Neural progenitor cell (in vitro differentiated cells): ENCODE measurements around the gene H19. TPM values are rescaled to one million over a fixed set of nuclear protein-coding genes. Genes with fewer than 3 reads are reported as not detected.

Experiments used
- DNase-seq: peaks from one replicate; pipeline ENCODE4 v3.0.0-alpha.2; 2016; ENCODE audit warnings: low spot score
- H2AFZ ChIP-seq: fragments of 200-600 bp; sonication (generic); replicated peaks from 2 replicates; pipeline ENCODE4 v1.6.1; 2016; ENCODE audit warnings: antibody characterized with exemption
- H3F3A ChIP-seq: fragments of 200-600 bp; sonication (generic); 2 replicates; pipeline ENCODE4 v1.6.1; 2016; ENCODE audit warnings: antibody characterized with exemption, low read depth
- H3K27ac ChIP-seq: fragments of 200-600 bp; sonication (generic); 2 replicates; pipeline ENCODE4 v1.5.1; 2016; ENCODE audit warnings: mild to moderate bottlenecking
- H3K27me3 ChIP-seq: fragments of 200-600 bp; sonication (generic); 2 replicates; pipeline ENCODE4 v1.6.1; 2016; ENCODE audit warnings: mild to moderate bottlenecking, moderate library complexity
- H3K36me3 ChIP-seq: fragments of 200-600 bp; sonication (generic); 2 replicates; pipeline ENCODE4 v1.5.1; 2016
- H3K4me1 ChIP-seq: fragments of 200-600 bp; sonication (generic); 2 replicates; pipeline ENCODE4 v1.6.1; 2016; ENCODE audit warnings: mixed run types
- H3K4me2 ChIP-seq: fragments of 200-600 bp; sonication (generic); 2 replicates; pipeline ENCODE4 v1.6.1; 2016
- H3K4me3 ChIP-seq: fragments of 200-600 bp; sonication (generic); 2 replicates; pipeline ENCODE4 v1.5.1; 2016
- H3K79me2 ChIP-seq: fragments of 200-600 bp; sonication (generic); 2 replicates; pipeline ENCODE4 v1.6.1; 2016; ENCODE audit warnings: low read depth
- H3K9ac ChIP-seq: fragments of 200-600 bp; sonication (generic); 2 replicates; pipeline ENCODE4 v1.6.1; 2016
- H3K9me3 ChIP-seq: fragments of 200-600 bp; sonication (generic); 2 replicates; pipeline ENCODE4 v1.5.1; 2016; ENCODE audit warnings: low read depth
- H4K20me1 ChIP-seq: fragments of 200-600 bp; sonication (generic); 2 replicates; pipeline ENCODE4 v1.6.1; 2016; ENCODE audit warnings: low read depth
- H3K27ac Mint-ChIP-seq: 3 replicates; pipeline ENCODE4 v1.8.0; 2021; ENCODE audit warnings: mixed read lengths
- H3K27me3 Mint-ChIP-seq: 2 replicates; pipeline ENCODE4 v1.8.0; 2022; ENCODE audit warnings: low read depth, mild to moderate bottlenecking, inconsistent platforms, moderate library complexity, mixed read lengths; ENCODE audit not compliant: insufficient read depth
- H3K36me3 Mint-ChIP-seq: 3 replicates; pipeline ENCODE4 v1.8.0; 2021; ENCODE audit warnings: mixed read lengths
- H3K4me1 Mint-ChIP-seq: 3 replicates; pipeline ENCODE4 v1.8.0; 2021; ENCODE audit warnings: mixed read lengths
- H3K4me3 Mint-ChIP-seq: 3 replicates; pipeline ENCODE4 v1.8.0; 2021; ENCODE audit warnings: mild to moderate bottlenecking, moderate library complexity, mixed read lengths
- H3K9me3 Mint-ChIP-seq: 3 replicates; pipeline ENCODE4 v1.8.0; 2020; ENCODE audit warnings: mixed read lengths
- EZH2 ChIP-seq: fragments of 200-600 bp; sonication (generic); IDR thresholded peaks from 2 replicates; pipeline ENCODE4 v1.6.1; 2017; ENCODE audit warnings: antibody characterized with exemption, mild to moderate bottlenecking, moderate library complexity
- EZH2phosphoT487 ChIP-seq: fragments of 200-600 bp; sonication (generic); IDR thresholded peaks from 2 replicates; pipeline ENCODE4 v1.6.1; 2017; ENCODE audit warnings: antibody characterized with exemption
- total RNA-seq: library from RNA; depleted of rRNA; stranded (reverse); fragments of >200 nt; gene quantifications from 2 replicates; pipeline ENCODE4 v1.2.3, GENCODE V29; 2015; ENCODE audit warnings: low replicate concordance
- TF ChIP-seq, protein P1 (sequence below): fragments of 200-600 bp; sonication (generic); IDR thresholded peaks from 2 replicates; pipeline ENCODE4 v1.5.1; 2017; ENCODE audit warnings: antibody characterized with exemption, mild to moderate bottlenecking

H19 gene
- total RNA-seq, 1 donor from 2014 or later = not detected

DNA sequence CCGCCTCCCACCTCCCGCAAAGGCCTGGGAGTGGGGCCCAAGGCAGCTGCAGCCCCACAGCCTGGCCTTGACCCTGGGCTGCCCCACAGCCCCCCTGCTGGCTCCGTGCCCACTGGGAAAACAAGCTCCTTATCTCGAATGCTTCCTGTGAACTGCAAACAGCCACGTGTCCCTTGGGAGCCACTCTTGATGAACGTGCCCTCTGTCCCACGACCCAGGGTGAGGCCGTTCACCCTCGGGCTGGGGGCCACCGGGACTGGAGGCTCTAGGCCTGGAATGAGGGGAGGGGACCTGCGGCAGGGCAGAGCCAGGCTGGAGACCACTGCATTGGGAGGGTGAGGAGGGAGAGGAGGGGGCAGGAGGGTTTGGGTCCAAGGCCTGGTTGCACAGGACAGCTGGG, 9.5 kb downstream of the H19 start:
- Histone ChIP-seq H3K4me3 (no peak overlapping the region), H3K36me3 (no peaks in the 10 kb centered on the region), H3F3A (no peaks in the 10 kb centered on the region), H3K27me3 (no peaks in the 10 kb centered on the region), H3K79me2 (no peaks in the 10 kb centered on the region), H3K4me1 (no peaks in the 10 kb centered on the region), H3K27ac (no peak overlapping the region), H2AFZ (no peak overlapping the region), H3K9ac (no peak overlapping the region), H3K9me3 (no peaks in the 10 kb centered on the region), H3K4me2 (no peak overlapping the region), H4K20me1 (no peaks in the 10 kb centered on the region)
- no peak for DNase-seq
- no peaks in the 10 kb centered on the region for H3K4me1 Mint-ChIP-seq
- no peak overlapping the region for H3K4me3 Mint-ChIP-seq
- no peaks in the 10 kb centered on the region for H3K27me3 Mint-ChIP-seq
- TF ChIP-seq EZH2 (no peak), EZH2phosphoT487 (no peak)
- TF ChIP-seq, protein P1, sequence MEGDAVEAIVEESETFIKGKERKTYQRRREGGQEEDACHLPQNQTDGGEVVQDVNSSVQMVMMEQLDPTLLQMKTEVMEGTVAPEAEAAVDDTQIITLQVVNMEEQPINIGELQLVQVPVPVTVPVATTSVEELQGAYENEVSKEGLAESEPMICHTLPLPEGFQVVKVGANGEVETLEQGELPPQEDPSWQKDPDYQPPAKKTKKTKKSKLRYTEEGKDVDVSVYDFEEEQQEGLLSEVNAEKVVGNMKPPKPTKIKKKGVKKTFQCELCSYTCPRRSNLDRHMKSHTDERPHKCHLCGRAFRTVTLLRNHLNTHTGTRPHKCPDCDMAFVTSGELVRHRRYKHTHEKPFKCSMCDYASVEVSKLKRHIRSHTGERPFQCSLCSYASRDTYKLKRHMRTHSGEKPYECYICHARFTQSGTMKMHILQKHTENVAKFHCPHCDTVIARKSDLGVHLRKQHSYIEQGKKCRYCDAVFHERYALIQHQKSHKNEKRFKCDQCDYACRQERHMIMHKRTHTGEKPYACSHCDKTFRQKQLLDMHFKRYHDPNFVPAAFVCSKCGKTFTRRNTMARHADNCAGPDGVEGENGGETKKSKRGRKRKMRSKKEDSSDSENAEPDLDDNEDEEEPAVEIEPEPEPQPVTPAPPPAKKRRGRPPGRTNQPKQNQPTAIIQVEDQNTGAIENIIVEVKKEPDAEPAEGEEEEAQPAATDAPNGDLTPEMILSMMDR = no peak
- H3K27ac Mint-ChIP-seq = no peak overlapping the region
- no peaks in the 10 kb centered on the region for H3K36me3 Mint-ChIP-seq
- no peaks in the 10 kb centered on the region for H3K9me3 Mint-ChIP-seq

DNA sequence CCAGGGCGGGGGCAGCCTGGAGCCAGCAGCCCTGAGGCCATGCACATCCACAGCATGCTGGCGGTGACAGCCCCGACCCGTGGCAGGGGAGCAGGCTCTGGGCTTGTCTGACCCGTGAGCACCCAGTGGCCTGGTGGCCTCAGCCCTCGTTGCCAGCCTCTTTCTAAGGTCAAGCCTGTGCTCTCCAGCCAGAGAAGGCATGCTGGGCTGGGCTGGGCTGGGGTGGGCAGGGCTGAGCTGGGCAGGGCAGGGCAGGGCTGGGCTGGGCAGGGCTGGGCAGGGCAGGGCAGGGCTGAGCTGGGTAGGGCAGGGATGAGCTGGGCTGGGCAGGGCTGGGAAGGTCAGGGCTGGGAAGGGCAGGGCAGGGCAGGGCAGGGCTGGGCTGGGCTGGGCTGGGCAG, 10.6 kb downstream of the H19 start:
- Histone ChIP-seq H3K79me2 (no peaks in the 10 kb centered on the region), H3K4me1 (no peaks in the 10 kb centered on the region), H3K9ac (no peak overlapping the region), H2AFZ (no peak overlapping the region), H3F3A (no peaks in the 10 kb centered on the region), H4K20me1 (no peaks in the 10 kb centered on the region), H3K9me3 (no peaks in the 10 kb centered on the region), H3K27ac (no peak overlapping the region), H3K27me3 (no peaks in the 10 kb centered on the region), H3K4me3 (no peak overlapping the region), H3K4me2 (no peak overlapping the region), H3K36me3 (no peaks in the 10 kb centered on the region)
- no peaks in the 10 kb centered on the region for H3K4me1 Mint-ChIP-seq
- H3K4me3 Mint-ChIP-seq = no peak overlapping the region
- no peaks in the 10 kb centered on the region for H3K27me3 Mint-ChIP-seq
- H3K27ac Mint-ChIP-seq = no peak overlapping the region
- H3K36me3 Mint-ChIP-seq = no peaks in the 10 kb centered on the region
- DNase-seq = no peak
- TF ChIP-seq, protein P1 = no peak
- TF ChIP-seq EZH2 (no peak), EZH2phosphoT487 (no peak)
- no peaks in the 10 kb centered on the region for H3K9me3 Mint-ChIP-seq

DNA sequence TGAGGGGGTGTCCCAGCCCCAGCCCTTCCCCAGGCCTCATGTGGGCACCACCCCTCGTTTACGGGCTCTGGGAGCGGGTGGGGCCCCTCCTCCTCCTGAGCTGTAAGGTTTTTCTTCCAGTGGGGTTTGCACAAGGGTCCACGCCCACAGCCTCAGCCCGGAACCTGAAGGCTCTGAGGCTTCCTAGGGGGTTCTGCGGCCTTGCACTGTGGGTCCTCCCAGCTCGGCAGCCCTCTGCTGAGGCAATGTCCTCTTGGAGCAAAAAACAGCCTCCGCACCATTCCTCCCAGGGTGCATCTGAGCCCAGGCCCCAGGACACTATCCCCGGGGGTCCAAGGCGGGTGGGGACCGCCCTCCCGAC, 14.1 kb downstream of the H19 start:
- Histone ChIP-seq H4K20me1 (no peaks in the 10 kb centered on the region), H3K79me2 (no peaks in the 10 kb centered on the region), H3K27me3 (no peaks in the 10 kb centered on the region), H2AFZ (no peak overlapping the region), H3K9ac (no peak overlapping the region), H3K27ac (no peak overlapping the region), H3K9me3 (no peaks in the 10 kb centered on the region), H3K4me3 (no peak overlapping the region), H3K36me3 (no peaks in the 10 kb centered on the region), H3K4me1 (no peaks in the 10 kb centered on the region), H3K4me2 (no peak overlapping the region), H3F3A (no peaks in the 10 kb centered on the region)
- Mint-ChIP-seq H3K27ac (no peak overlapping the region), H3K4me3 (no peak overlapping the region), H3K9me3 (no peaks in the 10 kb centered on the region), H3K27me3 (no peaks in the 10 kb centered on the region), H3K36me3 (no peaks in the 10 kb centered on the region), H3K4me1 (no peaks in the 10 kb centered on the region)
- TF ChIP-seq, protein P1 = no peak
- TF ChIP-seq EZH2phosphoT487 = no peak
- no peak for TF ChIP-seq EZH2
- no peak for DNase-seq
